Measurements from ENCODE around the gene ATF6B.

The ATF6B gene

DNA sequence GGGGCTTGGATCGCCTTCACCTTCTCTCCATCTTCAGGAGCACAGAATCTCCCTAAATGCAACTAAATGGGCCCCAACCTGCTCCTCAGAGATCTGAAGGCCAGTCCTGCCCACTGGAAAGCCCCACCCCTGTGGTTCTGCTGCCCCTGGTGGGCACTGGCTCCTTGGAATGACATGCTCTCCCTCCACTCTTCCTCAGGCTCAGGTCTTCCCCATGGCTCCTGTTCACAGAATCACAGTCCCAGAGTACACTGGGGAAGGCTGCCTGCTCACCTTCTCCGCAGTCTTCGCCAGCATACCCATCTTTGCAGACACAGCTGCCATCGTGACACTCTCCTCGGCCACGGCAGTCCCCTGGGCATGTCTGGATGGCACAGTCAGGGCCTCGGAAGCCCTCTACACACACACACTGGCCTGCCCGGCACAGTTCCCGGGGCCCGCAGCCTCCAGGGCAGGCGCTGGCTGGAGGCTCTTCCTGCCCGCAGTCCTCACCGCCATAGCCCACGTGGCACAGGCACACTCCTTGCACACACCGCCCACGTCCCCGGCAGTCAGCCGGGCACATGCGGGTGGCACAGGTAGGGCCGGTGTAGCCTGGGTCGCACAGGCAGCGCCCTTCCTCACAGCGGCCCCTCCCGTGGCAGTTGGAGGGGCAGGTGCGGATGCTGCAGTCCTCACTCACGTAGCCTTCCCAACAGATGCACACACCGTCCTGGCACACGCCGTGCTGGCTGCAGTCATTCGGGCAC lies 32.5 kb downstream of the ATF6B start:
- Mint-ChIP-seq H3K4me3 (no peak overlapping the region), H3K4me1 (peaks cover 4 to 15% of the 10 kb centered on the region in 2 donors), H3K36me3 (no peaks in the 10 kb centered on the region), H3K9me3 (no peaks in the 10 kb centered on the region), H3K27ac (no peak overlapping the region), H3K27me3 (peaks cover 43 to 86% of the 10 kb centered on the region in 2 donors)
- DNase-seq, result no peak
- peak in 1 of 2 donors; percentile 7 for ATAC-seq (replicated peaks)

DNA sequence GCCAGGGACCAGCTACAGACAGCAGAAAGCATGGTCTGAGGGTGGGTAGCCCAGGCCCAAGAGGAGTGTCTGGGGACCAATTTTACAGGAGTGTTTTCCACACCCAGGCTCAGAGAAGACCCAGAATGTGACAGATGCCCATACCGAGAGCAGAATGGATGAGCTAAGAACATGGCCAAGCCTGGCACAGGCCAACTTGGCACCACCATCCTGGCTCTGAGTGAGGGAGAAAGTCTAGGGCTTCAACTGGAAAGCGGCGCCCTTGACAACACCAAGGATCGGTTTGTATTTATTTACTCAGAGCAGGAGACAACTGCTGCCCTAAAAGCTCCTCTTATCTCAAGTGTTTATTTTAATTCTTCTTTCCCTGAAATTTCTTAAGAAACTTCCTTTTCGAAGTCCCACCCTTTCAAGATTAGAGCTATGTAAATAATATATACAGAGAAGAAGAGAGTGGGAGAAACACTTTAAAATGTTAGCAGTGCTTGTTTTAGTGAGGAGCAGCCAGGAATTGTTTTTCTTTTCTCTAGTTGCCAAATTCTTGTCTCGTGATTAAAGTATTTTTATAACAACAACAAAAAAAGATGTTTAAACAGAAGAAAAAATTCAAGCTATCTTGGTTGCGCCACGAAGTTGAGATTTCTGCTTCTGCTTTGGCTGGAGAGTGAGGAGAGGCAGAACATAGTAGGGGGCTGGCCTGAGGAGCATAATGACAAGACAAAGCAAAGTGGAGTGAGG lies 35.1 kb downstream of the ATF6B start:
- Mint-ChIP-seq H3K4me3 (no peak overlapping the region), H3K36me3 (no peaks in the 10 kb centered on the region), H3K27me3 (peaks cover 47 to 83% of the 10 kb centered on the region in 2 donors), H3K27ac (no peak overlapping the region), H3K9me3 (no peaks in the 10 kb centered on the region), H3K4me1 (peaks cover 4 to 15% of the 10 kb centered on the region in 2 donors)
- ATAC-seq (replicated peaks), result no peak
- no peak for DNase-seq

DNA sequence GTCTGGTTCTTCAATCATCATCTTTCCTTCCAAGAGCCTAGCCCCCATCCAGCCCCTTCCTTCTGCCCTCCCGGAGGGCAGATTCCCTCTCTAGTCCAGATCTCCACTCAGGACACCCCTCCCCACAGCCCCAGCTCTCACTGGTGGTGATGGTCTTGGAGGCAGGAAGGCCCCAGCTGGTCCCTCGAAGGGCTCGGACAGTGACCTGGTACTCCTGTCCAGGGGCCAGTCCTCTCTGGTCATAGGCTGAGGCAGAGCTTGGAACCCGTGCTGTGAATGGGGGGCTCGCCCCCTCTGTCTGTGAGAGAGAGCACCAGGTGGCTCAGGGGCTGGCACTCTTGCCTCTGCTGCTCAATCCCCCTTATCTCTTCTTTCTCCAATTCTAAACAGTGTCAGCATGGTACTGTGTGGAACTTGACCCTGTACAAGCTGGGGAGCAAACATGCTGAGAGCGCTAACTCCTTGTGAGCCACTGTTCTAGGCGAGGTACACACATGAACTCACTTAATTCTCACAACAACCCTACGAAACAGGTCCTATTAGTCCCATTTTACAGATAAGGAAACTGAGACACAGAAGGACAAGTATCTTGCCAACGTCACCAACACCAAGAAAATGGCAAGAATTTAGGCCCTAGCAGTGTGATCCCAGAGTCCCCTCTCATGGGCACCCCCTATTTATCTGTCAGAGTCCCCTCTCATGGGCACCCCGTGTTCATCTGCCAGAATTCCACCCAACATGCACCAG lies 38.8 kb downstream of the ATF6B start:
- no peak for ATAC-seq (replicated peaks)
- Mint-ChIP-seq H3K36me3 (no peaks in the 10 kb centered on the region), H3K4me1 (peaks cover 20 to 28% of the 10 kb centered on the region in 2 donors), H3K27ac (no peak overlapping the region), H3K4me3 (no peak overlapping the region), H3K9me3 (no peaks in the 10 kb centered on the region), H3K27me3 (peaks cover 49 to 75% of the 10 kb centered on the region in 2 donors)
- no peak for DNase-seq

DNA sequence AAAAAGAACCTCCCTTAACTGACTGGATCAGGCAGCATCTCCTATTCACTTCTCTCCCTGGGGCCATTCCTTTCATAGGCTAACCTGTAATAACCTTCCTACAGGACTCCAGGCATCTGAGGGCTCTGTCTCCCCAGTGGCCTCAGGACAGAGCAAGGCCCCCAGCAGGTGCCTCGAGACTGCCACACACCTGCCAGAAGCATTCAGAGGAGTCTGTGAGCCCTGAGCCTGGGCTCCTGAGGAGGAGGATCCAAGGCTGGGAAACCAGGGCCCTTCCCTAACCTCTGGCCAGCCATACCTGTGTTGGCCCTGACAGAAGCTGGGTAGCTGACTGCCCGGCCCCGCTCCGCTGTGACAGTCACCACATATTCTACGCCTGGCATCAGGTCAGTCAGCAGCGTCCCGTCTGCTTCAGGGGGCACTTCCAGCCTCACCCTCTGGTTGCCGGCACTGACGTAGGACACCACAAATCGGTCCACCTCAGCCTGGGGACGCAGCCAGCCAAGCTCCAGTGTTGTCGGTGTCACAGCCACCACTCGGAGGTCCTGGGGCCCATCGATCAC lies 39.5 kb downstream of the ATF6B start:
- H3K4me3 Mint-ChIP-seq, result no peak overlapping the region
- DNase-seq, result no peak
- ATAC-seq (replicated peaks), result no peak
- H3K9me3 Mint-ChIP-seq, result no peaks in the 10 kb centered on the region
- peaks cover 56 to 79% of the 10 kb centered on the region in 2 donors for H3K27me3 Mint-ChIP-seq
- no peaks in the 10 kb centered on the region for H3K36me3 Mint-ChIP-seq
- no peak overlapping the region for H3K27ac Mint-ChIP-seq
- peaks cover 20 to 28% of the 10 kb centered on the region in 2 donors for H3K4me1 Mint-ChIP-seq

DNA sequence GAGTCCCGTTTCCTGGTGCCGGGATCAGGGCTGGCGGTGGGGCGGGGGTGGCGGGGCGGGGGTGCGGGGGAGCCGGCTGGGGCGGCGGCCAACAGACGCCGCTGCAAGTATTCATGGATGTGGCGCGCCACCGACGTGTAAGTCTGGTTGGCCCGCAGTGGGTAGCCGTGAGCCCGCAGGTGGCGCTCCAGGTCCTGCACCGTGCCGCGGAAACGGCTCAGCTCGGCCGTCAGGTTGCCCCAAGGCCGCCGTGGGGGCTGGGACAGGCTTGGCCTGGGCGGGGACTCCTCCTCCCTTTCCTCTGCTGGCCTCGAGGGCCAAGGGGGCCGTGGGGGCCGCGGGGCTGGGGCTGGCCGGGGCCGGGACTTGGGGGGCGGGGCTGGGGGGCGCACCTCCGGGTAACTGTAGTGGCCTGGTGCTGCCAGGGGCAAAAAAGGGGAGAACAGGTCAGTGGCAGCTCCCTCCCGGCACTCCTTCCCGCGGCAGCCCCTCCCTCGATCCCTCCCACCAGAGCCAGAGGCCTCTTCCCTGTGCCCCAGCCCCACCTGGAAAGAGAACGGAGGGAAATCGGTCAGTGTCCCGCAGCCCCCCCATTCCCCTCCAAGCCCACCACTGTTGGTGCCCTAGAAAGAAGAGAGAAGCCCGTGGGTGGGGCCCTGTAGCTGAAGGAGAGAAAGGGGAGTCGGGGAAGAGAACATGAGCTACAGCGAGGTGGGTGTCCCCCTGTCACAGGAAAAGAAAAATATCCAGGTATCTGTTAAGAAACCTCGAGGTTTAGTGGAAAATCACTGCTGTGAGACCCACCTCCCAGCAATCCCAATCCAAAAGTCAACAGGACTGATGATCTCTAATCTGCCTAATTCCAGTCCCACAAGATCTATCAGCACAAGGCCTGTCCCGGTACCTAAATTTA lies 40.2 kb downstream of the ATF6B start:
- H3K4me1 Mint-ChIP-seq, result peaks cover 20 to 28% of the 10 kb centered on the region in 2 donors
- peaks cover 63 to 81% of the 10 kb centered on the region in 2 donors for H3K27me3 Mint-ChIP-seq
- H3K27ac Mint-ChIP-seq, result no peak overlapping the region
- ATAC-seq (replicated peaks) (peak; percentile 61 to 68), DNase-seq (peak; percentile 47)
- H3K4me3 Mint-ChIP-seq, result no peak overlapping the region
- no peaks in the 10 kb centered on the region for H3K9me3 Mint-ChIP-seq
- no peaks in the 10 kb centered on the region for H3K36me3 Mint-ChIP-seq

DNA sequence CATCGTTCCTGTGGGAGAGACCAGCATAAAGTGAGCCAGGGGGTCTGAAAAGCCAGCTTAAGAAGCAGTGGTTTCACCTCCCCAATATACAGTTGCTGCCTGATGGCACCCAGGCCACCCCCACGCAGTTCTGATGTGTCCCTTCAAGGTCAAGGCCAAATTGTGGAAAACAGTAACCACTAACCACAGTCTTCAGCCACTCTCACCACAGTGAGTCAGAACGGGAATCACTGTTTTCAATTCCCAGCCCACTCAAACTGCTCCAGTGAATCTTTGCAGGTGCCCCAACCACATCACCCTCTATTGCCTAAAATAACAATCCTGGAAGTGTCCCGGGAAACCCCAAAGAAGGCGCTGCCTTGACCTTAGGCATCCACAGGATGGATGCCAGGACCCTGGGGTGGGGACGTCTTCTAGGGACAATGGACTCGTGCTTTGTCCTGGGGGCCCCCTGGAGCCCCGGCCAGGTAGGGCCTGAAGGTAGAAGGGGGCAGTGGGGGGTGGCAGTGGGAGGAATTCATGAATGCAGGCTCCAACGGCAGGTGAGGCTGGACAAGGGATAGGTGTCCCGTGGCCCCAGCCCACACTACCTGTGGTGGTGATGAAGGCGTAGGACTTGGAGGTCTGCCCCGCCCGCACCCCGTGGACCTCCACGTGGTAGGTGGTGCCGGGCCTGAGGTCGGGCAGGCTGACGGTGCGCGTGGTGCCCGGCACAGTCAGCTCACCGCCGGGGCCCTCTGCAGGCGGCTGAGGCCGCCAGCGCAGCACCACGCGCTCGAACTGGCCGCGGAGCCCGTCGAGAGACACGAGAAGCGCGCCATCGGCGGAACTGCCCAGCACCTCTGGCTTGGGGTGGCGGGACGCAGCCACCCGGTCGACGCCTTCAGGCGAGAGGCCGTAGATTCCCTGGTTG lies 41.1 kb downstream of the ATF6B start:
- H3K4me3 Mint-ChIP-seq, result peak overlapping the region; percentile 34 to 41

DNA sequence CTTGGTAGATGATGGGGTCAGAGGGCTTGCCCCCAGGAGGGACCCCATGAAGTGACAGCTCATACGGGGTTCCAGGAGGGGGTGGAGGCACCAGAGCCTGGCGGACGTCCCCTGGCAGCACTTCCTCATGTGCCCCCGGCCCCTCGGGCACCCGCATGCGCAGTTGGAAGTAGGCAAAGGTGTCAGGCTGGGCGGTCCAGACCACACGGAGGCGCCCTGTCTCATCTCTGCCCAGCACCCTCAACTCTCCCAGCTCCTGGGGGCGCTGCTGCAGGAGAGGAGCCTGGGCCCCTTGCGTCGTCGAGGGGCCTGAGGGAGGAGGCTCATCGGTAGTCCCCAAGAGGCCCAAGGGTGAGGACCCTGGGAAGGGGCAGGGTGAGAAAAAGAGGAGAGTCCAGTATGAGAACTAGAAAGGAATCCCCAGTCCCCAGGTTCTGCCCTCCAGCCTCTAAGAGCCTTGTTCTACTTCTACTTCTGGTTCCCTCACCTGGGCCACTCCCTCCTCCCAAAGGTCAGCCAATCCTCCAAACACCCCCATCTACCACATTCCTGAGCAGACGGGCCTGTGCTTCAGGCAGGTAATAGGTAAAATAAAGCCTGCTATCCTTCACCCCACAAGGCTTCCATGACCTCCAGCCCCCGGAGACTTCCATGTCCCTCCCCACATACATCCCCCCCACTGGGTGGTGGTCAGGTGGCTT lies 42.1 kb downstream of the ATF6B start:
- peaks cover 20 to 28% of the 10 kb centered on the region in 2 donors for H3K4me1 Mint-ChIP-seq
- peak overlapping the region; percentile 11 for H3K27ac Mint-ChIP-seq
- peaks cover 77 to 87% of the 10 kb centered on the region in 2 donors for H3K27me3 Mint-ChIP-seq
- H3K4me3 Mint-ChIP-seq, result peak overlapping the region; percentile 22 to 41
- H3K36me3 Mint-ChIP-seq, result no peaks in the 10 kb centered on the region
- no peaks in the 10 kb centered on the region for H3K9me3 Mint-ChIP-seq
- ATAC-seq (replicated peaks), result peak; percentile 13 to 19
- DNase-seq, result no peak

More for the DNA sequence above, 41.1 kb downstream of the ATF6B start:
- DNase-seq, result peak; percentile 78
- Mint-ChIP-seq H3K27ac (peak overlapping the region; percentile 76), H3K4me1 (peaks cover 20 to 28% of the 10 kb centered on the region in 2 donors), H3K27me3 (peaks cover 71 to 82% of the 10 kb centered on the region in 2 donors), H3K36me3 (no peaks in the 10 kb centered on the region), H3K9me3 (no peaks in the 10 kb centered on the region)
- peak; percentile 86 to 88 for ATAC-seq (replicated peaks)

DNA sequence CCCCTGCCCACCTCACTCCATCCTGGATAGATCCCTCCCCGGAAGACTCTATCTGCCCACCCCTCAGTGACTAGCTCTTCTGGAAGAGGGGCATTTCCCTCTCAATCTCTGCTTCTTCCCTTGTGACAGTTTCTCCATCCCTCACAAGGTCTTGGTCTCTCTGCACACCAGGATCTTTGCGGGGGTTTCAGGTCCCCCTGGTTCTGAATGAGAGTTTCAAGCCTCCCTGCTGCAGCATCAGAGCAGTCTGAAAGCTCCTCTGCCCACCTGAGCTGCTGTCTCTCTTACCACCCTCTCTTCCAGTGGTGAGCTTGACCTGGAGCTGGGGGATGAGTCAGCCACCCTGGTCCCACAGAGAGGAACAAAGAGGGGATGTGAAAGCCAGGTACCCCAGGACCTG lies 43.3 kb downstream of the ATF6B start:
- no peak overlapping the region for H3K4me3 Mint-ChIP-seq
- no peak for DNase-seq
- peaks cover 20 to 28% of the 10 kb centered on the region in 2 donors for H3K4me1 Mint-ChIP-seq
- H3K27ac Mint-ChIP-seq, result no peak overlapping the region
- no peaks in the 10 kb centered on the region for H3K36me3 Mint-ChIP-seq
- ATAC-seq (replicated peaks), result no peak
- no peaks in the 10 kb centered on the region for H3K9me3 Mint-ChIP-seq
- peaks cover 82 to 83% of the 10 kb centered on the region in 2 donors for H3K27me3 Mint-ChIP-seq

DNA sequence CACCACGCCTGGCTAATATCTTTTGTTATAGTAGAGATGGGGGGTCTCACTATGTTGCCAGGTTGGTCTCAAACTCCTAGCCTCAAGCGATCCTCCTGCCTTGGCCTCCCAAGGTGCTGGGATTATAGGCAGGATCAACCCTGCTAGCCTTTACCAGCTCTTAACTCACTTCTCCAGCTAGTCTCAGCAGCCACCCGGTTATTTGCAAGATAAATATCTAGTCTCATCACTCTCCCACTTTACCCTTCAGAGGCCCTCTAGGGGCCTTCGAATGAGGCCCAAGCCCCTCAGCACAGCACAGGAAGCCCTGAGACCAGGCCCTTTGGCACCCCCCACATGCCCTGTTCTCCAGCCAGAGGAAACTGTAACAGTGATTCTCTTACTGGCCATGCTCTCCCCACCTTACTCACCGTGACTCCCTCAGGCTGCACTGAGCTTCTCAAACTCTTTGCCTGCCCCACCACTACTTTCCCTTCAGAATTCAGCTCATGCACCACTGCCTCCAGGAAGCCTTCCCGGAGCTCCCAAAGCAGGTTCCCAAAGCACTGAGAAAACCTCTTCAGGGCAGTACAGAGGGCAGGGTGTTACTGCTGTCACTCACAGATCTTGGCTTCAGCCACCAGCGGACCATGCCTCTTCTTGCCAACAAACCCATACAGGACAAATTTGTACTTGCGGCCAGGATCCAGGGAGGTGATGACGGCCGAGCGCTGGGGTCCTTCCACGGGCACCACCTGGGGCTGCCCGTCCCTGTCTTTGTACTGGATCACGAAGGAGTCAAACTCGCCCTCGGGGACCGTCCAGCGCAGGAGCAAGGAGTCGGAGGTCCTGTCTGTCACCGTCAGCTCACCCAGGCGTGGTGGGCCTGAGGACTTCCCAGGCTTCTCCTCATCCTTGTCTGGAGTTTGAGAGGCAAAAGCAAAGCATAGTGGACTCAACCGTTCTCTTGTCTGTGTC lies 44.0 kb downstream of the ATF6B start:
- no peak for ATAC-seq (replicated peaks)
- Mint-ChIP-seq H3K4me1 (peaks cover 20 to 28% of the 10 kb centered on the region in 2 donors), H3K4me3 (no peak overlapping the region), H3K27ac (no peak overlapping the region), H3K36me3 (no peaks in the 10 kb centered on the region), H3K9me3 (no peaks in the 10 kb centered on the region), H3K27me3 (peaks cover 76 to 77% of the 10 kb centered on the region in 2 donors)
- no peak for DNase-seq

DNA sequence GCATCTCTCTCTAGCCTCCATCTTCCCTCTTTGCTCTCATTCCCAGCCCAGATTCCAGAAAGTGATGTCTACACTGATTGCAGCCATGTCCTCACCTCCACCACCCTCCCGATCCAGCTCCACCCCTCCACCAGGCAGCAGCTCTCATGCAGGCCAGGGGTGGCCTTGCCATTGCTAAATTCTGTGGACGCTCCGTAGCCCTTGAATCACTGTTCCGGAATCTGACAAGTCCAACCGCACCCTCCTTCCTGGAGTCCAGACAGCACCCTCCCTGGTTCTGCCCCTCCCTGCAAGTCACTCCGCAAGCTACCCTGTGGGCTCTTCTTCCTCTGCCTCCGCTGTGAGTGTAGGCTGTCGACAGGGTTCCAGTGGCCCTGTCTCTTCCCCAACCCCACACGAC lies 45.1 kb downstream of the ATF6B start:
- H3K27ac Mint-ChIP-seq, result no peak overlapping the region
- H3K9me3 Mint-ChIP-seq, result no peaks in the 10 kb centered on the region
- H3K4me3 Mint-ChIP-seq, result no peak overlapping the region
- peaks cover 20 to 28% of the 10 kb centered on the region in 2 donors for H3K4me1 Mint-ChIP-seq
- ATAC-seq (replicated peaks) (no peak), DNase-seq (no peak)
- no peaks in the 10 kb centered on the region for H3K36me3 Mint-ChIP-seq
- peaks cover 68 to 69% of the 10 kb centered on the region in 2 donors for H3K27me3 Mint-ChIP-seq

DNA sequence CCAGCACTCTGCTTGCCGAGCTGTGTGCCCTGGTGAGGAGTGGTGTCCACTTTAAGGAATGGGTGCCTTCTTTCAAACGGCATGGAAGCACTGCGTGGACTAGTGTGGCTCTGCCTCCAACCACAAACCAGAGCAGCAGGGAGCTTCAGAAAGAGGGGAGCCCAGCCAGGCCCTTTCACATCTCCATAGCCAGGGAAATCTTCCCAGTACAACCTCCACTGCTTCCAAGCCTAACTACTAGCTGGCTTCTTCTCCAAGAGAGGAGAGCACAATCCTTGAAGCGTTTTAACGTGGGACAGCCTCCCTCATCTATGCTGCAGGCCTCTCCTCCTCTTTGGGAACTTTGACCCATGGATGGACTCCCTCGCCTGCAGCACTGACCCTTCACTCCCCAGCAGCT lies 45.6 kb downstream of the ATF6B start:
- Mint-ChIP-seq H3K4me3 (no peak overlapping the region), H3K4me1 (peaks cover 20 to 28% of the 10 kb centered on the region in 2 donors), H3K36me3 (no peaks in the 10 kb centered on the region), H3K27me3 (peaks cover 68 to 69% of the 10 kb centered on the region in 2 donors), H3K27ac (no peak overlapping the region), H3K9me3 (no peaks in the 10 kb centered on the region)
- DNase-seq (no peak), ATAC-seq (replicated peaks) (no peak)
